CD8-positive, alpha-beta memory T cell (primary cell): ENCODE data around the gene PCIF1. TPM values are rescaled to one million over a fixed set of nuclear protein-coding genes. Genes with fewer than 3 reads are reported as not detected.
A peak's percentile ranks its signal among the peaks of the same experiment; 100 is the strongest.
"Not testable (repeated sequence)": the region's sequence is repeated elsewhere in the genome, so short reads cannot be mapped to it uniquely, and the experiment has no call there.

Source experiments
- CTCF ChIA-PET: fragments of 350-600 bp; sonication (Branson Sonifier 250); formaldehyde crosslinking; loops from one replicate; lab custom pipeline; 2021; ENCODE audit warnings: antibody characterized with exemption; lab: Charles Lee
- POLR2A ChIA-PET: fragments of 350-600 bp; sonication (Branson Sonifier 250); formaldehyde crosslinking; loops from one replicate; lab custom pipeline; 2021; ENCODE audit warnings: antibody characterized with exemption; lab: Charles Lee
- DNase-seq, 5 donors: peaks; one replicate each; pipeline versions ENCODE4 v3.0.0 to v3.0.0-alpha.2; 2020 to 2022; ENCODE audit warnings: mixed read lengths in 1 of 5
- H3K27ac ChIP-seq: one replicate; pipeline ENCODE4 v1.7.0; 2013; ENCODE audit warnings: low read depth, mild to moderate bottlenecking, low read length, moderate library complexity
- H3K27me3 ChIP-seq: 2 replicates; pipeline ENCODE4 v1.7.0; 2013; ENCODE audit warnings: low read length, mild to moderate bottlenecking; ENCODE audit not compliant: insufficient read depth, poor library complexity, severe bottlenecking
- H3K36me3 ChIP-seq: 2 replicates; pipeline ENCODE4 v1.7.0; 2013; ENCODE audit warnings: mild to moderate bottlenecking, low read length, moderate library complexity; ENCODE audit not compliant: insufficient read depth
- H3K4me1 ChIP-seq: 2 replicates; pipeline ENCODE4 v1.7.0; 2013; ENCODE audit warnings: mild to moderate bottlenecking, low read length, moderate library complexity; ENCODE audit not compliant: insufficient read depth
- H3K4me3 ChIP-seq: 2 replicates; pipeline ENCODE4 v1.7.0; 2013; ENCODE audit warnings: mild to moderate bottlenecking, low read length
- H3K9me3 ChIP-seq: 2 replicates; pipeline ENCODE4 v1.7.0; 2013; ENCODE audit warnings: mild to moderate bottlenecking, low read length
- H3K27ac Mint-ChIP-seq, 8 donors: one replicate each; pipeline ENCODE4 v1.8.0; 2020 to 2021; ENCODE audit warnings: mixed read lengths in 8 of 8, mild to moderate bottlenecking in 6 of 8, inconsistent platforms in 3 of 8, moderate library complexity in 3 of 8
- H3K27me3 Mint-ChIP-seq, 2 donors: one replicate each; pipeline ENCODE4 v1.8.0; 2020 to 2021; ENCODE audit warnings: mixed read lengths in 2 of 2, mild to moderate bottlenecking in 1 of 2, moderate library complexity in 1 of 2
- H3K36me3 Mint-ChIP-seq, 3 donors: one replicate each; pipeline ENCODE4 v1.8.0; 2020 to 2021; ENCODE audit warnings: mixed read lengths in 3 of 3, inconsistent platforms in 1 of 3, mild to moderate bottlenecking in 1 of 3
- H3K4me1 Mint-ChIP-seq, 3 donors: one replicate each; pipeline ENCODE4 v1.8.0; 2020 to 2021; ENCODE audit warnings: mixed read lengths in 3 of 3, inconsistent platforms in 1 of 3, mild to moderate bottlenecking in 1 of 3
- H3K4me3 Mint-ChIP-seq, 7 donors: one replicate each; pipeline ENCODE4 v1.8.0; 2020 to 2021; ENCODE audit warnings: mixed read lengths in 7 of 7, mild to moderate bottlenecking in 6 of 7, moderate library complexity in 4 of 7, inconsistent platforms in 2 of 7
- H3K9me3 Mint-ChIP-seq, 5 donors: one replicate each; pipeline ENCODE4 v1.8.0; 2020 to 2022; ENCODE audit warnings: mixed read lengths in 5 of 5, mild to moderate bottlenecking in 3 of 5, moderate library complexity in 2 of 5, inconsistent platforms in 1 of 5
- polyA plus RNA-seq: library from polyadenylated mRNA; unstranded; fragments of 300-500 nt; fragmentation: Illumina TruSeq; gene quantifications from one replicate; pipeline ENCODE4 v1.2.3, GENCODE V29; 2021
- total RNA-seq, 2 experiments: library from RNA; stranded (reverse); gene quantifications; one replicate each; pipeline ENCODE4 v1.2.3, GENCODE V29; 2021

Gene PCIF1
- total and polyA plus RNA-seq, 3 experiments from 2014 or later, result 33.6 to 88.0 (median 34.1) TPM

DNA sequence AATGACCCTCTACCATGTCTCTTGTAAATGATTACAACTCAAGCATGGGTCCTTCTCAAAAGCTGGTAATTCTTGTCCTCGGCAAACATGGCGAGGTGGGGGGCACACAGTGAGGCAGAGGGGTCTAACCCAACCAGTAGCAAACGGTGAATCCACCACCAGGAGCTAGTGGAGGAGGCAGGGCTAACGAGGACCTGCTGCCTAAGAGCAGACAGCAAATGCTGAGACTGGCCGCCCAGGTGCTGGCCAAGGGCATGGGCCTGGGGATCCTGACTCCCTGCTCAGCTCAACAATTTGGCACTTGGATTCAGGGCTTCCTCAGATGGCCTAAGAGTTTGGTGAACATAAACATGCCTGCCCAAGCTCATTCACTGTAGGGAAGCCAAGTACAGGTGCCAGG is 18.4 kb downstream of the PCIF1 start:
- POLR2A ChIA-PET, result interaction anchor here (0.5 to 1.3 kb wide), 4 partner anchors 17 to 19 kb away, joined by 3 read pairs; no protein-coding TSS in a partner anchor
- Histone ChIP-seq H3K27ac (no peak overlapping the region), H3K4me1 (no peaks in the 10 kb centered on the region), H3K9me3 (no peaks in the 10 kb centered on the region), H3K27me3 (no peaks in the 10 kb centered on the region), H3K36me3 (peaks cover 63% of the 10 kb centered on the region), H3K4me3 (no peak overlapping the region)
- Mint-ChIP-seq H3K36me3 (peaks cover 0 to 84% (median 4%) of the 10 kb centered on the region in 3 donors), H3K9me3 (no peaks in the 10 kb centered on the region), H3K4me3 (no peak overlapping the region), H3K27ac (peak overlapping the region in 3 of 8 donors; percentile 40 to 56 (median 46)), H3K27me3 (no peaks in the 10 kb centered on the region), H3K4me1 (peaks cover 4 to 11% (median 6%) of the 10 kb centered on the region in 3 donors)
- DNase-seq, result no peak
- CTCF ChIA-PET, result interaction anchor here (0.6 to 1.0 kb wide), 2 partner anchors 13 to 18 kb away, joined by 3 to 4 read pairs; no protein-coding TSS in a partner anchor

DNA sequence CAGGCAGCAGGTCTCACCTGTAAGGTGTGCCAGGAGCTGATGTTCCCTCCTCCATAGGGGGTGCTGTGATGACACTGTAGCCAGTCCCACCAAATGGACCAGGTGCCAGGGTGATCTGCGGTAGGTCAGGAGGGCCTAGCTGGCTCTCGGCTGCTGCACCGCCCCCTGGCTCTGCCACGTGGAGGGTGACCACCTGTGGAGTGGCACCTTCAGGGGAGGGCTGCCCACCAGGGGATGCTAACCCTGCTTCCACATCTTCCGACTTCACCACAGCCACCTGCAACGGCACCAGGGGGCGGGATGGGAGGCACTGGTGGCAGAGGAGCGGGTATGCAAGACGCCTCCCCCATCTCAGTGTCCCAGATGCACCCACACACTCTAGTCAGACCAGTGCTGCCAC is 19.2 kb downstream of the PCIF1 start:
- Histone ChIP-seq H3K27ac (no peak overlapping the region), H3K36me3 (peaks cover 63% of the 10 kb centered on the region), H3K9me3 (no peaks in the 10 kb centered on the region), H3K4me1 (no peaks in the 10 kb centered on the region), H3K4me3 (no peak overlapping the region), H3K27me3 (no peaks in the 10 kb centered on the region)
- ChIA-PET CTCF (interaction anchor here (0.6 to 1.0 kb wide), 2 partner anchors 17 to 155 kb away, joined by 3 to 4 read pairs; no protein-coding TSS in a partner anchor), POLR2A (interaction anchor here (0.5 to 1.3 kb wide), 3 partner anchors 16 to 994 kb away, joined by 3 to 6 read pairs (median 3); partner anchors contain the start of gene TOMM34)
- peak in 1 of 5 donors; percentile 45 for DNase-seq
- H3K4me3 Mint-ChIP-seq, result no peak overlapping the region
- H3K27me3 Mint-ChIP-seq, result no peaks in the 10 kb centered on the region
- peaks cover 4 to 83% (median 6%) of the 10 kb centered on the region in 3 donors for H3K36me3 Mint-ChIP-seq
- H3K9me3 Mint-ChIP-seq, result no peaks in the 10 kb centered on the region
- H3K27ac Mint-ChIP-seq, result peak overlapping the region in 3 of 8 donors; percentile 25 to 66 (median 47)
- H3K4me1 Mint-ChIP-seq, result peaks cover 4 to 11% (median 6%) of the 10 kb centered on the region in 3 donors

DNA sequence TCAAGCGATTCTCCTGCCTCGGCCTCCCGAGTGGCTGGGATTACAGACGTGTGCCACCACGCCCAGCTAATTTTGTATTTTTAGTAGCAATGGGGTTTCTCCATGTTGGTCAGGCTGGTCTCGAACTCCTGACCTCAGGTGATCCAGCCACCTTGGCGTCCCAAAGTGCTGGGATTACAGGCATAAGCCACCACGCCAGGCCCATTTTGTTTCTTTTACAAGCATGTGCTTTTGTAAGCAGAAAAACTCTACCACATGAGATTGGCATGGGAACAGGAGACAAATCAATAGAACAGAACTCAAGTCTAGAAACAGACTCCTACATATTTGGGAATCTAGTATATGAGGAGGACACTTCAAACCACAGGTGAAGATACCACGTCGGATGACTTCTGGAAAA is 21.8 kb downstream of the PCIF1 start:
- H3K9me3 ChIP-seq, H3K4me1 ChIP-seq, H3K9me3 Mint-ChIP-seq, H3K4me3 ChIP-seq, CTCF ChIA-PET, H3K4me3 Mint-ChIP-seq, H3K27ac ChIP-seq, H3K27me3 Mint-ChIP-seq, POLR2A ChIA-PET, DNase-seq, H3K27me3 ChIP-seq: not testable (repeated sequence)
- H3K4me1 Mint-ChIP-seq, result peaks cover 4 to 10% (median 4%) of the 10 kb centered on the region in 3 donors
- H3K36me3 Mint-ChIP-seq, result peaks cover 8 to 82% (median 12%) of the 10 kb centered on the region in 3 donors
- peaks cover 59% of the 10 kb centered on the region for H3K36me3 ChIP-seq
- H3K27ac Mint-ChIP-seq, result peak overlapping the region in 2 of 8 donors; percentile 26 to 38

DNA sequence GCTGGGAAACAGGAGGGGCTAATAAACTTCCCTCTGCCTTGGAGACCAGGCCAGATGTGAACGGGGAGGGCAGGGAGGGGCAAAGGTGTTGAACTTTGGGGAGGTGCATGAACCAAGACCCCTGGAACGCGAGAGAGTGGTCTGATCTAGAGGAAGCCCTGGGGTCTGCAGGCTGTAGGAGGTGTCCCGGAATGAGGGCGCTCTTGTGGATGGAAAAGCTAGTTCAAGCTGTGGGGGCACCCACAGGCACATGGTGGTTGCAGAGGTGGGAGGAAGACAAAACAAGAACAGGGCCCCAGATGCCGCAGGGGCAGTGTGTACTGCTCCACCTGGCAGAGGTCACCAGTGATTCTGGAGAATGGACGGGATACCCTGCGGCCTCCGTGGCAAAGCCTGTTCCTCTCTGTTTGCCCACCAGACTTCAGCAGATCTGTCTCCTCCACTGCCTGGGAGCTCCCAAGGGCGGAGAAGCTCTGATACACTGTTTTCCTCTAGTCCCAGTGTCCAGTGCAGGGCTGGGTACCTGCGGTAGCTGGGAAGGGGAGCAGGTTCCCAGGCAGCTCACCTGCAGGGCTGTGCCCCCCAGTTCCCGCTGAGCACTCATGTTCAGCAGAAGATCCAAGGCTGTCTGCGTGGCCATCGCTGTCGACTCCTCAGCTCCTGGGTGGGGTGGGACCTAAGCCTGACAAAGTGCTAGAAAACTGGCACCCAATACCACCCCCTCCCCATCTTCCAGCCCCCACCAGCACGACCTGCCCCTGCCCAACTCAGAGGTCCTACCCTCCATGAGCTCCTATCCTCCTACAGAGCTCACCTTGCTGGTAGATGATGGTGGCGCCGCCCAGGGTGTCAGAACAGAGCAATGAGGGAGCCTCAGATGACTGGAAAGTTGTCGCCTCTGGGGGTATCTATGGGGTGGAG is 22.8 kb downstream of the PCIF1 start:
- Mint-ChIP-seq H3K4me1 (peaks cover 0 to under 1% (median 0%) of the 10 kb centered on the region in 3 donors), H3K27me3 (no peaks in the 10 kb centered on the region), H3K9me3 (no peaks in the 10 kb centered on the region), H3K36me3 (peaks cover 8 to 82% (median 8%) of the 10 kb centered on the region in 3 donors), H3K4me3 (no peak overlapping the region), H3K27ac (peak overlapping the region in 1 of 8 donors; percentile 63)
- DNase-seq, result no peak
- no peaks in the 10 kb centered on the region for H3K4me1 ChIP-seq
- ChIA-PET CTCF (interaction anchor here (1.1 to 1.7 kb wide), 2 partner anchors 30 to 158 kb away, joined by 3 to 8 read pairs; no protein-coding TSS in a partner anchor), POLR2A (no interaction called here)
- H3K9me3 ChIP-seq, result no peaks in the 10 kb centered on the region
- H3K36me3 ChIP-seq, result peaks cover 59% of the 10 kb centered on the region
- no peak overlapping the region for H3K27ac ChIP-seq
- no peak overlapping the region for H3K4me3 ChIP-seq
- no peaks in the 10 kb centered on the region for H3K27me3 ChIP-seq

DNA sequence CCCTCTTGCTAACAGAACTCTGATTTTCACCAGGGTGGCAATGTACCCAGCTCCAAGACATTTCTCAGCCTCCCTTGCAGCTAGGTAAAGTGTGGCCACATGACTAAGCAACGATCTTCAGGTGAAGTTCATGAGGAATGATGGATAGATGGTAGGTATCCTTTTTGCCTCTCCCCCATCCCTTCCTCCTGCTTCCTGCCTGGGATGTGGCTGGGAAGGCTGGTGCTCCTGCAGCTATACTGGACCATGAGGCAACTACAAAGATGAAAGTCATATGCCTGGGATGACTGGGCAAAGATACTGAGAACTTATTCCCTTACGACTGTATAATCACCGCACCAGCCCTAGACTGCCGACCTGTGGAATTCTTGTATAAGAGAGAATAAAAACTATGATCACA is 24.1 kb downstream of the PCIF1 start:
- peak overlapping the region in 2 of 8 donors; percentile 42 to 61 for H3K27ac Mint-ChIP-seq

DNA sequence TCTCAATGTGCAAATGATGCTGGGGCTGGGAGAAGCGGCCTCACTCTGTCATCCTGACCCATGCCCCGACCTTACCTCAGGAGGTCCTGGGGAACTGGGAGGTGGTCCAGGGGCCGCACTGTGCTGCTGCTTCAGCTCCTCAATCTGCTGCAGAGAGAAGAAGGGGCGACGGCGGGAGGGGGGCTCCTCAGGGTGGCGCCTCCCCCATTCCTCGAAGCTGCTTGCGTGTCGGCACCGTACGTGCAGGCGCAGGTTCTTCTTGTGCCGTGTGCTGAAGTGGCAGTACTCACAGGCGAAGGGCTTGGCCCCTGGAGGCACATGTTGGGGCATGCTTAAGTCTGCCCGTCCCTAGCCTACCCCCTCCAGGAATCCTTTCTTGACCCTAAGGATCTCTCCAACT is 24.6 kb downstream of the PCIF1 start:
- peaks cover 0 to 3% (median 0%) of the 10 kb centered on the region in 3 donors for H3K4me1 Mint-ChIP-seq
- no peaks in the 10 kb centered on the region for H3K27me3 Mint-ChIP-seq
- Histone ChIP-seq H3K36me3 (peaks cover 60% of the 10 kb centered on the region), H3K27ac (no peak overlapping the region), H3K9me3 (no peaks in the 10 kb centered on the region), H3K4me3 (no peak overlapping the region), H3K4me1 (no peaks in the 10 kb centered on the region), H3K27me3 (no peaks in the 10 kb centered on the region)
- no peak for DNase-seq
- POLR2A ChIA-PET, result no interaction called here
- H3K9me3 Mint-ChIP-seq, result no peaks in the 10 kb centered on the region
- no peak overlapping the region for H3K4me3 Mint-ChIP-seq
- H3K36me3 Mint-ChIP-seq, result peaks cover 11 to 83% (median 12%) of the 10 kb centered on the region in 3 donors
- H3K27ac Mint-ChIP-seq, result no peak overlapping the region
- CTCF ChIA-PET, result interaction anchor here (1.2 to 1.4 kb wide), 2 partner anchors 11 to 22 kb away, joined by 3 to 7 read pairs; no protein-coding TSS in a partner anchor

More for the DNA sequence above, 24.1 kb downstream of the PCIF1 start:
- H3K27me3 Mint-ChIP-seq, result no peaks in the 10 kb centered on the region
- no peak overlapping the region for H3K4me3 Mint-ChIP-seq
- no peaks in the 10 kb centered on the region for H3K27me3 ChIP-seq
- no peaks in the 10 kb centered on the region for H3K9me3 Mint-ChIP-seq
- H3K4me1 ChIP-seq, result no peaks in the 10 kb centered on the region
- no peaks in the 10 kb centered on the region for H3K9me3 ChIP-seq
- no peak overlapping the region for H3K4me3 ChIP-seq
- ChIA-PET POLR2A (interaction anchor here (0.6 kb wide), 1 partner anchor 7 kb away, joined by 4 read pairs; no protein-coding TSS in a partner anchor), CTCF (interaction anchor here (1.1 to 1.7 kb wide), 4 partner anchors 12 to 160 kb away, joined by 3 to 8 read pairs (median 5); no protein-coding TSS in a partner anchor)
- DNase-seq, result no peak
- H3K36me3 ChIP-seq, result peaks cover 57% of the 10 kb centered on the region
- H3K27ac ChIP-seq, result no peak overlapping the region
- H3K36me3 Mint-ChIP-seq, result peaks cover 11 to 82% (median 12%) of the 10 kb centered on the region in 3 donors
- peaks cover 0 to 3% (median 0%) of the 10 kb centered on the region in 3 donors for H3K4me1 Mint-ChIP-seq

DNA sequence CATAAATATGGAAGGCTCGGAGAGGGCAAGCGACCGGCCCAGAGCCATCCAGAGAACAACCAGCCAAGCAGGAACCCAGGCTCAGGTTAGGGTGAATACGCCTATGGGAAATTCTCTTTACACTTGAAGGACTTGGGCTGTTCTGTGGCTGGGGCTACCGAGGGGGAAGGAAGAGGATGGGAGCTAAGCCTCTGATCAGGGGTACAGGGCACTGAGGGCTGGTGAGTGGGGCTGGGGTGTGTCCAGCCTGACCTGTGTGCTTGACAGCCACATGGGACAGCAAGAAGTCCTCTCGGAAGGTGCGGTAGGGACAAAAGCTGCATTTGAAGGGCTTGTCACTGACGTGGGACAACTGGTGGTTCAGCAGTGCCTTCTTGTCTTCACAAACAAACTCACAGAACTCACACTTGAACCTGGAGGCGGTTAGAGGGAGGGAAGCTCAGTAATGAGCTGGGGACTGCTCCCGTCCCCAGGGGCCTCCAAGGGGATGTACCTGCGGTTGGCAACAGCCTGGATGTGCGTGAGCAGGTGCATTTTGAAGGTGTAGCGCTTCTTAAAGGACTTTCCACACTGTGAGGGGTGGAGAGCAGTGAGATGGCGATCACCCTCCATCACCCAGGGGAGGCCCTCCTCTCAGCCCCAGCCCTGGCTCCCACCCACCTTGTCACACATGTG is 25.6 kb downstream of the PCIF1 start:
- Mint-ChIP-seq H3K36me3 (peaks cover 11 to 88% (median 14%) of the 10 kb centered on the region in 3 donors), H3K9me3 (no peaks in the 10 kb centered on the region), H3K27ac (peak overlapping the region in 1 of 8 donors; percentile 88), H3K4me3 (no peak overlapping the region), H3K4me1 (peaks cover 0 to 3% (median 0%) of the 10 kb centered on the region in 3 donors), H3K27me3 (no peaks in the 10 kb centered on the region)
- Histone ChIP-seq H3K36me3 (peaks cover 62% of the 10 kb centered on the region), H3K27me3 (no peaks in the 10 kb centered on the region), H3K9me3 (no peaks in the 10 kb centered on the region), H3K27ac (no peak overlapping the region), H3K4me1 (no peaks in the 10 kb centered on the region), H3K4me3 (no peak overlapping the region)
- DNase-seq, result no peak
- CTCF ChIA-PET, result interaction anchor here (2.1 to 2.6 kb wide), 2 partner anchors 10 to 161 kb away, joined by 5 to 19 read pairs; no protein-coding TSS in a partner anchor
- POLR2A ChIA-PET, result no interaction called here
